ENCODE results near the gene ITGAE.
A peak's percentile ranks its signal among the peaks of the same experiment; 100 is the strongest.
"Not testable (repeated sequence)": the region's sequence is repeated elsewhere in the genome, so short reads cannot be mapped to it uniquely, and the experiment has no call there.

Gene ITGAE, protein sequence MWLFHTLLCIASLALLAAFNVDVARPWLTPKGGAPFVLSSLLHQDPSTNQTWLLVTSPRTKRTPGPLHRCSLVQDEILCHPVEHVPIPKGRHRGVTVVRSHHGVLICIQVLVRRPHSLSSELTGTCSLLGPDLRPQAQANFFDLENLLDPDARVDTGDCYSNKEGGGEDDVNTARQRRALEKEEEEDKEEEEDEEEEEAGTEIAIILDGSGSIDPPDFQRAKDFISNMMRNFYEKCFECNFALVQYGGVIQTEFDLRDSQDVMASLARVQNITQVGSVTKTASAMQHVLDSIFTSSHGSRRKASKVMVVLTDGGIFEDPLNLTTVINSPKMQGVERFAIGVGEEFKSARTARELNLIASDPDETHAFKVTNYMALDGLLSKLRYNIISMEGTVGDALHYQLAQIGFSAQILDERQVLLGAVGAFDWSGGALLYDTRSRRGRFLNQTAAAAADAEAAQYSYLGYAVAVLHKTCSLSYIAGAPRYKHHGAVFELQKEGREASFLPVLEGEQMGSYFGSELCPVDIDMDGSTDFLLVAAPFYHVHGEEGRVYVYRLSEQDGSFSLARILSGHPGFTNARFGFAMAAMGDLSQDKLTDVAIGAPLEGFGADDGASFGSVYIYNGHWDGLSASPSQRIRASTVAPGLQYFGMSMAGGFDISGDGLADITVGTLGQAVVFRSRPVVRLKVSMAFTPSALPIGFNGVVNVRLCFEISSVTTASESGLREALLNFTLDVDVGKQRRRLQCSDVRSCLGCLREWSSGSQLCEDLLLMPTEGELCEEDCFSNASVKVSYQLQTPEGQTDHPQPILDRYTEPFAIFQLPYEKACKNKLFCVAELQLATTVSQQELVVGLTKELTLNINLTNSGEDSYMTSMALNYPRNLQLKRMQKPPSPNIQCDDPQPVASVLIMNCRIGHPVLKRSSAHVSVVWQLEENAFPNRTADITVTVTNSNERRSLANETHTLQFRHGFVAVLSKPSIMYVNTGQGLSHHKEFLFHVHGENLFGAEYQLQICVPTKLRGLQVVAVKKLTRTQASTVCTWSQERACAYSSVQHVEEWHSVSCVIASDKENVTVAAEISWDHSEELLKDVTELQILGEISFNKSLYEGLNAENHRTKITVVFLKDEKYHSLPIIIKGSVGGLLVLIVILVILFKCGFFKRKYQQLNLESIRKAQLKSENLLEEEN

DNA sequence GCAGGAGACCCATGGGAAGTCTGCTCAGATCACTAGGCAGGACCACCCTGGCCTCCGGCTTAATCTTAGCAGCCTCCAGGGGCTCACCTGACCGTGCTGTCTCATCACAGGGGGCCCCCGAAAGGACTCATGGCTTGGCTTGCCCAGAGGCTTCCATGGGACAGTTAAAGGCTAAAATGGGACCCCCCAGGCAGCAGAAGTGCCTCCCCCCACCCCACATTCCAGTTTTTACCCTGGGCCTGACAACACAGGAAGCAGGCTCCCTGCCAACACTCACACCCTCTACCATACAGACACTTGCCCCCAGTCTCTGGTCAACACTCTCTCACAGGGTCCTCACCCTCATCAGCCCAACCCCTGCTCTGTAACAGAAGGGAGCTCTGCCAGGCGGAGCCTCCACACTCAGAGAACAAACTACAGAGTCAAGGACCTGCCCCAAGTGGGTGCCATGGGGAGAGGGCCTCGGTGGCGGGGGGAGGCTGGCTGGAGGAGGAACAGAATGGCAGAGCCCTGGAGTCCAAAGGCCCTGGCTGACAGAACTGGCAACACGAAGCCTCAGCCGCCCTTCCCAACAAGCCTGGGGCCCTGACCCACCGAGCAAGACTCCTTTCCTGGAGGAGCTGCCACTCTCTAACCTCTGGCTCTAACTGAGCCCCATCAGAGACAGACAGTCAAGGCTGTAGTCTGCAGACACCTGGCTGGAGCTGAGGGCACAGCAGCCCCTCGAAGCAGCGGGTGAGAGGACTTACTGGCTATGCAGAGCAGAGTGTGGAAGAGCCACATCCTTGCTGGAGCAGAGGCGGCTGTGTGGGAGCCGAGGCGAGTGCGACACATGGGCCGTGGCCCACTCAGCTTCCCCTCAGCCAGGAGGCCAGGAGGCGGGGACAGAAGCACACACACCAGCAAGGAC is at the start of gene ITGAE:
Gene ITGAE, minus strand, starts transcription at position 827 of the 910 bp plus-strand sequence. Its CDS starts 44 bp downstream, at position 783.
- no peak for DNase-seq

DNA sequence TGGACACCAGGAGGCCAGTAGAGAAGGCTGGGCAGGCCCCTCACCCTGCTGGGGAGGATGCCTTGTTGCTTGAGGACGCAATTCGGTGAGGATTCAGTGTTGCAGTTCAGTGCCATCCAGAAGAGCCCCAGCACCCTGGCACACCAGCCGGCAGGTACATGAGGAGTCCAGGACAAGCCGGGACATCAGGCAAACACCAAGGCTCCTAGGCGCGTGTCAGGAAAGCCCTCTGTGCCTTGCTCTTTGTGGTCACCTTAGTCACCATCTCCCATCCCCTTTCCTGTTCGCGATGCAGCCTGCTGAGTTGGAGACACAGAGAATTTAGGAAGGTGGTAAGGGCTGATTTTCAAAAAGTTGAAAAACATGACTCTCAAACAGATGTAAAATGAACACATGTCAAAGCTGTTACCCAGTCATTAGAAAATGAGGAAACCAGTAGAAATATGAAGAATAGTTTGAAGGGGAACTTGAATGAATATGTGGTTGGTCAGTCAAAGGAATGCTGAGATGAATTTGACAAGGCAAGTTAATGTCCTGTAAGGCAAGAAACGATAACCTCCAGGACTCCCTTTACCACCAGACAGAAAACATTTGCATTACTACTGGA is 47.3 kb upstream of the ITGAE start:
- no peak for DNase-seq

GRCh38 chr17:3847165-3847670 is 46.2 kb upstream of the ITGAE start:
- DNase-seq = no peak

DNA sequence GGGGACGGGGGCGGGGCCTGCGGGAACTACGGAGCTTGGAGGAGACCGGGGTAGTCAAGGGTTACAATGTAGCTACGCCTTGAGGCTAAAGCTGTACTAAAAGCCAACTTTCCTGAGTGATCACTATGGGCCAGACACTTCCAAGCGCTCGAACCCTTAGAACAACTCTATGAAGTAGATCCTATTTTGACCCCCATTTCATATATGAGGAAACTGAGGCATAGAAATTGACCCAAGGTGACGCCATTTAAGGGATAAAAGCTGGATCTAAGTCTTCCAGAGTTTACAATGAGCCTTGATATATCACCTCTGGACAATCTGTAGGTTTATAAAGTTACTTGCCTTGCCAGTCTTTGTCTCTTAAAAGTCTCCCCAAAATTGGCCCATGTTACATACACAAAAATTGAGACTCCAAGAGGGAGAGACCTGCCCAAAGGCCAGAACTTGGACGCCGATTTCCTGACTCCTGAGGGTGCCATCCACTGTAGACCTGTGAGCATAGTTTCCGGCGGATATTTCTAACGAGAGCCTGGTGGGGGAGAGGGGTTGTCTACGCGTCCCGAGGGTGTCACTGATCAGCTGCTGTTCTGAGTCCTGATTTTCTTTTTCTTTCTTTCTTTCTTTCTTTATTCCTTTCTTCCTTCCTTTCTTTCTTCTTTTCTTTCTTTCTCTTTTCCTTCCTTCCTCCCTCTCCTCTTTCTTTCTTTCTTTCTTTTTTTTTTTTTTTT is 45.6 kb upstream of the ITGAE start:
- DNase-seq = no peak

GRCh38 chr17:3845621-3846436 is 44.8 kb upstream of the ITGAE start, which contains the start of gene NCBP3:
NCBP3 (minus strand) TSS chr17:3846246; CDS start chr17:3846223, 23 bp downstream.
- peak; percentile 87 to 92 for DNase-seq

DNA sequence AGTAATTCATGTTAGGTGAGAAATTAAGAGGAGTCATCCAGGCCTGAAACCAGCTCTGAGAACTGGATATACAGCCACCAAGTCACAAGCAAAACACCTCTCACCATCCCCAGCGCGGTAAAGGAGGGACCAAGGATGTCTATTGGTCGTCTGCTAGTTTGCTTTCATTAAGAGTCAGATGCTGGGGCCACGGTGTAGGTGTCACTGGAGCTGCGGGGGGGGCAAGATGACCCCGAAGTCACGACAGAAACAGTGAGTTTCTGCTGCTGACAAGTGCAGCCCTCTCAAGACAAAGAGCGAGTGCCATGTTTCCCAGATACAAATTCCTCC is 44.3 kb upstream of the ITGAE start:
- DNase-seq = peak in 1 of 2 experiments; percentile 10

- DNase-seq = not testable (repeated sequence)
Observed at GRCh38 chr17:3844556-3844955, 43.6 kb upstream of the ITGAE start.

DNA sequence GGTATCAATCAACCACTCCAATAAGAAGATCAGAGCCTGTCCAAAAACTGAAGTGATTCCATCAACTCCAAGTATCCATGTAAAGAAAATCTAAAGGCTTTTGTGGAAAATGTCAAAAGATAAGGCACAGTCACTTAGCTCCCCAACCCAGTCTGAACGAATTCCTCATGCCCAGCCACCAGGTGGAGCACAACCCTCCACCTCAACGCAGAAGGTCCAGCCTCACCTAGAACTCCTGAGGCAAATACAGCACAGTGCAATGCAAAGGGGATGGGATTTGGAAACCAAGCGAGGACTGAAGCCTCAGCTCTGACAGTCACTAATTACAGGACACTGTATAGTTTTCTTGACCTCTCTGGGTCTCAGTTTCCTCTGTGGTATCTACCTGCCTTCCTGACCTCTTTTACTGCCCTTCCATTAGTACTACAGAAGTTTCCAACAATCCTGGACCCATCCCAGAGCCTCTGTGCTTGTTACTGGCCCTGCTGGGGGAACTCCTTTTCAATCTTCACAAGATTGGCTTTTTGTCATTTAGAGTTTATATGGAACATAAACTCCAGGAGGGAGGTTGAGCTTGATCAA is 43.0 kb upstream of the ITGAE start:
- DNase-seq = peak; percentile 40

DNA sequence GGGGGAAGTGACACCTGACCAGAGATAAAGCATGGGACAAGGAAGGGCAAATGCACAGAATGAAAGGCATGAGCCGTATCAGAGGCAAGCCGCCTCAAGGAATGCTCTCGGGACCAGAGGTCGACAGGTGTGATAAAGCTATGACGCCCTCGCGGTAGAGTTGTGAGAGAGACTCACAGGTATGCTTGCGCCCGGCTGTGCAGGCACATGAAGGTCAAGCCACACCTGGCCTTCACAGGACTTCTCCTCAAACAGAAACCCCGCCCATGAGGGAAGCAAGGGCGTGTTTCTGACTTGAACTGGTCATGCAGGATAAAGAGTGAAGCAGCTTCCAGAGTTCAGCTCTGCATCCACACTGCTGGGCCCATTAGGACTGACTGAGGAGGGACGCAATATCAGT is 37.2 kb upstream of the ITGAE start:
- DNase-seq = no peak

DNA sequence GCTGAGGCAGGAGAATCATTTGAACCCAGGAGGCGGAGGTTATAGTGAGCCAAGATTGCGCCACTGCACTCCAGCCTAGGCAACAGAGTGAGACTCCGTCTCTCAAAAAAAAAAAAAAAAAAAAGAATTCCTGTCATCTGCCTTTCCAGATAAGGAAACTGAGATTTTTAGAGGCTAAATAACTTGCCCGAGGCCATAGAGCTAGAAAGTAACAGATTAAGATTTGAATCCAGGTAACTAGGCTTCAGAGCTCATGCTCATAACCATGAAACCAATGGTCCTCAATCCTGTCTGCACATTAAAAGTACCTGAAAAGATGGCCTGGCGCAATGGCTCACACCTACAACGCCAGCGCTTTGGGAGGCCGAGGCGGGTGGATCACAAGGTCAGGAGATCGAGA is 35.6 kb upstream of the ITGAE start:
- DNase-seq = no peak

DNA sequence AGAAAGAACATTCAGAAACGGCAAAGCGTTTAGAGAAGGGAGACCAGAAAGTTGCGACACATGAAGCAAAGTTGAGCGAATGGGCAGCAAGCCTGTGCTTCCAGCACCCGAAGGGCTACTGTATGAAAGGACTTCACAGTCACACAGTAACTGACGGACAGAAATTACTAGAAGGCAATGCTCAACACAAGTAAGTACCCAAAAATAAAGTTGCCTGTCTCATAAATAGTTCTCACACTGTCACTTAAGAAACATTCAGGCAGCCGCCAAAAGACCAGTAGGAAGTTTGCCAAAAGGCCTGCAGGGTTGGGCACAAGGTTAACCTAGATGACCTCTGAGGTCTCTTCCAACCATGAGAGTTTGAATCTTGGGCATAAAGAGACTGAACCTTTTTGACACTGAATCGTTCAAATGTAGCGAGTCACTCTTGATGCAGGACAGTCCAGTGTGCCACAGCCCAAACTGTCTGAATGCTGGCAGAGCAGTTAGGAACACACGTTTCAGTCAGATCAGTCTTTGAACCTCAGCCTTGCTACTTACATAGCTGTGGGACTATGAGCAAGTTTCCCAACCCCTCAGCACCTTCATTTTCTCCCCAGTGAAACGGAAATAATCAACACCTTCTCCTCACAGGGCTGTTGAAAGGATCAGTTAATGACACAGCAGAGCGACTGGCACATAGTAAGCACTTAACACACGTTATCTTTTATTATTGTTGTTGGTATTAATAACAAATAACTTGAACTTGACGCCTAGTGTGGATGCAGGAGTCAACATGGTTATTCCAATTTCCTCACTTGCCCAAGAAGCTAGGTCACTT is 34.6 kb upstream of the ITGAE start:
- no peak for DNase-seq

GRCh38 chr17:3834811-3835210 is 33.8 kb upstream of the ITGAE start:
- DNase-seq = no peak

DNA sequence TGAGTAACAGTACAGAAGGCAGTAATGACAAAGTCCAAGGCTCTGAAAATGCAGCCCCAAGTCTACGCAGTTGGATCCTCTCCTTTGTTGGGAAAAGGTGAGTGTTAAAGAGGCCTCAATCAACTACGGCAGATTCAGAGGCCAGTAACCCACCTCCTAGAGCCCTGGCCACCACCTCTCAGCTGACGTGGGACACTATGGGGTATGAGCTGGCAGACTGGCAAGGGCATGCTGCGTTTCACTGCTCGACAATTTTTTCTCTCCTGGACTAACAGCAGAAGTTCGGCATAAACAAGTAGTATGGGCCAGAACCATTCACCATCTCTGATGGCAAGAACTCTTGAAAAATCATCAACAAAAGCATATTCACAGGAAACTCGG is 27.9 kb upstream of the ITGAE start:
- DNase-seq = no peak

GRCh38 chr17:3828151-3828851 is 27.3 kb upstream of the ITGAE start:
- no peak for DNase-seq

GRCh38 chr17:3827124-3827773 is 26.3 kb upstream of the ITGAE start:
- DNase-seq = peak; percentile 39 to 51

GRCh38 chr17:3826191-3826590 is 25.2 kb upstream of the ITGAE start:
- DNase-seq = no peak

GRCh38 chr17:3821101-3821500 is 20.1 kb upstream of the ITGAE start:
- DNase-seq = no peak

All from SHP77 (cell line).